ENCODE measurements around the gene KIAA2012.

KIAA2012 gene

GRCh38 chr2:202034249-202035088 lies 38.6 kb upstream of the KIAA2012 start:
- TF ChIP-seq CTCF (IDR thresholded peaks at IDR 0.05; ENCODE audit: low read depth, low read length, poor library complexity, severe bottlenecking) = no peak
- no peak; the same call in 1 of the 2 replicates for TF ChIP-seq EZH2phosphoT487 (IDR thresholded peaks at IDR 0.05; ENCODE audit: borderline replicate concordance, low read length)
- H3K9me3 ChIP-seq (ENCODE audit: control insufficient read depth, insufficient read depth, low read length) = no peaks in the 10 kb centered on the region
- H3K79me2 ChIP-seq (ENCODE audit: control insufficient read depth, low read length) = no peaks in the 10 kb centered on the region
- H3K4me3 ChIP-seq (ENCODE audit: low read length) = peak overlapping the region; percentile 75
- H3K4me1 ChIP-seq (ENCODE audit: control insufficient read depth, low read length) = peaks cover 11% of the 10 kb centered on the region
- no peaks in the 10 kb centered on the region for H3F3A ChIP-seq (ENCODE audit: control insufficient read depth, insufficient read depth)
- no peaks in the 10 kb centered on the region for H3K36me3 ChIP-seq (ENCODE audit: control insufficient read depth, low read length)
- H3K4me2 ChIP-seq (ENCODE audit: low read length) = peak overlapping the region; percentile 87
- no peaks in the 10 kb centered on the region for H3K9me2 ChIP-seq (replicated peaks; ENCODE audit: control insufficient read depth, low read length)
- H4K20me1 ChIP-seq (ENCODE audit: control insufficient read depth, insufficient read depth, low read depth, low read length) = no peaks in the 10 kb centered on the region
- H3K27ac ChIP-seq (ENCODE audit: low read depth, low read length) = no peak overlapping the region
- peaks cover 66% of the 10 kb centered on the region for H3K27me3 ChIP-seq (ENCODE audit: control insufficient read depth, low read length)

- Histone ChIP-seq H3K9me2 (replicated peaks; ENCODE audit: control insufficient read depth, low read length) (no peaks in the 10 kb centered on the region), H3F3A (ENCODE audit: control insufficient read depth, insufficient read depth) (no peaks in the 10 kb centered on the region), H3K27me3 (ENCODE audit: control insufficient read depth, low read length) (peaks cover 66% of the 10 kb centered on the region), H3K27ac (ENCODE audit: low read depth, low read length) (no peak overlapping the region), H3K36me3 (ENCODE audit: control insufficient read depth, low read length) (no peaks in the 10 kb centered on the region), H3K4me1 (ENCODE audit: control insufficient read depth, low read length) (peaks cover 11% of the 10 kb centered on the region), H3K79me2 (ENCODE audit: control insufficient read depth, low read length) (no peaks in the 10 kb centered on the region), H3K9me3 (ENCODE audit: control insufficient read depth, insufficient read depth, low read length) (no peaks in the 10 kb centered on the region), H3K4me2 (ENCODE audit: low read length) (peak overlapping the region; percentile 87), H4K20me1 (ENCODE audit: control insufficient read depth, insufficient read depth, low read depth, low read length) (no peaks in the 10 kb centered on the region), H3K4me3 (ENCODE audit: low read length) (no peak overlapping the region)
- TF ChIP-seq EZH2phosphoT487 (IDR thresholded peaks at IDR 0.05; ENCODE audit: borderline replicate concordance, low read length) (no peak), CTCF (IDR thresholded peaks at IDR 0.05; ENCODE audit: low read depth, low read length, poor library complexity, severe bottlenecking) (no peak)
Measured at GRCh38 chr2:202035089-202035940, 37.7 kb upstream of the KIAA2012 start.

DNA sequence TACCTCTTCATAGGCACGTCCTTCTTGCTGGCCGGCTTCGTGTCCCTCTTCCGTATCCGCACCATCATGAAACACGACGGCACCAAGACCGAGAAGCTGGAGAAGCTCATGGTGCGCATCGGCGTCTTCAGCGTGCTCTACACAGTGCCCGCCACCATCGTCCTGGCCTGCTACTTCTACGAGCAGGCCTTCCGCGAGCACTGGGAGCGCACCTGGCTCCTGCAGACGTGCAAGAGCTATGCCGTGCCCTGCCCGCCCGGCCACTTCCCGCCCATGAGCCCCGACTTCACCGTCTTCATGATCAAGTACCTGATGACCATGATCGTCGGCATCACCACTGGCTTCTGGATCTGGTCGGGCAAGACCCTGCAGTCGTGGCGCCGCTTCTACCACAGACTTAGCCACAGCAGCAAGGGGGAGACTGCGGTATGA lies 37.1 kb upstream of the KIAA2012 start:
- H3K4me3 ChIP-seq (ENCODE audit: low read length) = no peak overlapping the region
- no peak overlapping the region for H3K4me2 ChIP-seq (ENCODE audit: low read length)
- H3K79me2 ChIP-seq (ENCODE audit: control insufficient read depth, low read length) = no peaks in the 10 kb centered on the region
- no peaks in the 10 kb centered on the region for H4K20me1 ChIP-seq (ENCODE audit: control insufficient read depth, insufficient read depth, low read depth, low read length)
- no peaks in the 10 kb centered on the region for H3K36me3 ChIP-seq (ENCODE audit: control insufficient read depth, low read length)
- H3F3A ChIP-seq (ENCODE audit: control insufficient read depth, insufficient read depth) = no peaks in the 10 kb centered on the region
- TF ChIP-seq CTCF (IDR thresholded peaks at IDR 0.05; ENCODE audit: low read depth, low read length, poor library complexity, severe bottlenecking) = no peak
- H3K9me3 ChIP-seq (ENCODE audit: control insufficient read depth, insufficient read depth, low read length) = no peaks in the 10 kb centered on the region
- peaks cover 64% of the 10 kb centered on the region for H3K27me3 ChIP-seq (ENCODE audit: control insufficient read depth, low read length)
- peaks cover 11% of the 10 kb centered on the region for H3K4me1 ChIP-seq (ENCODE audit: control insufficient read depth, low read length)
- no peaks in the 10 kb centered on the region for H3K9me2 ChIP-seq (replicated peaks; ENCODE audit: control insufficient read depth, low read length)
- no peak overlapping the region for H3K27ac ChIP-seq (ENCODE audit: low read depth, low read length)
